Progenitor cell of endocrine pancreas (in vitro differentiated cells): ENCODE results near the gene ZNF606. TPM values are rescaled to one million over a fixed set of nuclear protein-coding genes. Genes with fewer than 3 reads are reported as not detected.

ENCODE experiments used
- DNase-seq: peaks from one replicate; pipeline ENCODE4 v3.0.0; 2021; ENCODE audit warnings: low spot score; ENCODE audit not compliant: unreplicated experiment
- H3K27ac Mint-ChIP-seq: 2 replicates; pipeline ENCODE4 v1.8.0; 2021; ENCODE audit warnings: mild to moderate bottlenecking, moderate library complexity, mixed read lengths
- H3K27me3 Mint-ChIP-seq: 2 replicates; pipeline ENCODE4 v1.8.0; 2021; ENCODE audit warnings: mixed read lengths
- H3K36me3 Mint-ChIP-seq: 2 replicates; pipeline ENCODE4 v1.8.0; 2022; ENCODE audit warnings: mixed read lengths; ENCODE audit not compliant: insufficient read depth
- H3K4me1 Mint-ChIP-seq: 2 replicates; pipeline ENCODE4 v1.8.0; 2021; ENCODE audit warnings: low read depth, mixed read lengths
- H3K4me3 Mint-ChIP-seq: 2 replicates; pipeline ENCODE4 v1.8.0; 2021; ENCODE audit warnings: low read depth, mild to moderate bottlenecking, moderate library complexity, mixed read lengths
- H3K9me3 Mint-ChIP-seq: 2 replicates; pipeline ENCODE4 v1.8.0; 2021; ENCODE audit warnings: low read depth, mixed read lengths
- CTCF ChIP-seq: fragments of 200-600 bp; sonication (generic); IDR thresholded peaks from one replicate; pipeline ENCODE4 v1.5.0; 2021; ENCODE audit warnings: antibody characterized with exemption, mild to moderate bottlenecking; ENCODE audit not compliant: unreplicated experiment
- total RNA-seq: library from RNA; stranded (reverse); gene quantifications from 2 replicates; pipeline ENCODE4 v1.2.1, GENCODE V29; 2021

Gene ZNF606
- total RNA-seq, 1 donor from 2014 or later: 49.0 TPM

GRCh38 chr19:57947088-57947418, 55.6 kb downstream of the ZNF606 start:
- Mint-ChIP-seq H3K9me3 (peaks cover 45% of the 10 kb centered on the region), H3K4me1 (peaks cover 7% of the 10 kb centered on the region), H3K4me3 (peak overlapping the region; percentile 93), H3K27ac (peak overlapping the region; percentile 92), H3K27me3 (no peaks in the 10 kb centered on the region), H3K36me3 (peaks cover 52% of the 10 kb centered on the region)
- TF ChIP-seq CTCF: no peak
- no peak for DNase-seq

- no peak for DNase-seq
- Mint-ChIP-seq H3K9me3 (peaks cover 49% of the 10 kb centered on the region), H3K36me3 (peaks cover 59% of the 10 kb centered on the region), H3K4me1 (peaks cover 7% of the 10 kb centered on the region), H3K4me3 (peak overlapping the region; percentile 93), H3K27ac (no peak overlapping the region), H3K27me3 (no peaks in the 10 kb centered on the region)
- TF ChIP-seq CTCF: no peak
Observed at GRCh38 chr19:57946316-57946715, 56.3 kb downstream of the ZNF606 start.

- Mint-ChIP-seq H3K9me3 (peaks cover 63% of the 10 kb centered on the region), H3K27me3 (no peaks in the 10 kb centered on the region), H3K4me1 (peaks cover 5% of the 10 kb centered on the region), H3K27ac (peak overlapping the region; percentile 65), H3K36me3 (peaks cover 77% of the 10 kb centered on the region), H3K4me3 (no peak overlapping the region)
- no peak for DNase-seq
- no peak for TF ChIP-seq CTCF
Observed at GRCh38 chr19:57941593-57941992, 61.0 kb downstream of the ZNF606 start.

GRCh38 chr19:57935731-57936130, 66.9 kb downstream of the ZNF606 start:
- peak overlapping the region; percentile 97 for H3K4me3 Mint-ChIP-seq
- H3K9me3 Mint-ChIP-seq: peaks cover 48% of the 10 kb centered on the region
- peak overlapping the region; percentile 57 for H3K27ac Mint-ChIP-seq
- TF ChIP-seq CTCF: no peak
- no peaks in the 10 kb centered on the region for H3K27me3 Mint-ChIP-seq
- no peak for DNase-seq
- peaks cover 6% of the 10 kb centered on the region for H3K4me1 Mint-ChIP-seq
- peaks cover 72% of the 10 kb centered on the region for H3K36me3 Mint-ChIP-seq

- H3K4me3 Mint-ChIP-seq: peak within 1 kb of the TSS; percentile 97
- H3K4me1 Mint-ChIP-seq: peaks cover 6% of the 10 kb centered on the region
- H3K9me3 Mint-ChIP-seq: peaks cover 52% of the 10 kb centered on the region
- DNase-seq: peak; percentile 21
- no peak for TF ChIP-seq CTCF
- H3K36me3 Mint-ChIP-seq: peaks cover 76% of the 10 kb centered on the region
- H3K27ac Mint-ChIP-seq: peak within 1 kb of the TSS; percentile 97
- H3K27me3 Mint-ChIP-seq: no peaks in the 10 kb centered on the region
Observed at GRCh38 chr19:57934820-57935665, 67.6 kb downstream of the ZNF606 start, which contains the start of gene ZNF418. ZNF418 (minus strand) TSS chr19:57935402; CDS start chr19:57933822, 1,580 bp downstream.
